ENCODE data around the gene ERVK3-1.

GRCh38 chr19:58336820-58337219 is 31.6 kb downstream of the ERVK3-1 start:
- TF ChIP-seq POLR2A (IDR thresholded peaks at IDR 0.05), result no peak
- TF ChIP-seq, protein P1, sequence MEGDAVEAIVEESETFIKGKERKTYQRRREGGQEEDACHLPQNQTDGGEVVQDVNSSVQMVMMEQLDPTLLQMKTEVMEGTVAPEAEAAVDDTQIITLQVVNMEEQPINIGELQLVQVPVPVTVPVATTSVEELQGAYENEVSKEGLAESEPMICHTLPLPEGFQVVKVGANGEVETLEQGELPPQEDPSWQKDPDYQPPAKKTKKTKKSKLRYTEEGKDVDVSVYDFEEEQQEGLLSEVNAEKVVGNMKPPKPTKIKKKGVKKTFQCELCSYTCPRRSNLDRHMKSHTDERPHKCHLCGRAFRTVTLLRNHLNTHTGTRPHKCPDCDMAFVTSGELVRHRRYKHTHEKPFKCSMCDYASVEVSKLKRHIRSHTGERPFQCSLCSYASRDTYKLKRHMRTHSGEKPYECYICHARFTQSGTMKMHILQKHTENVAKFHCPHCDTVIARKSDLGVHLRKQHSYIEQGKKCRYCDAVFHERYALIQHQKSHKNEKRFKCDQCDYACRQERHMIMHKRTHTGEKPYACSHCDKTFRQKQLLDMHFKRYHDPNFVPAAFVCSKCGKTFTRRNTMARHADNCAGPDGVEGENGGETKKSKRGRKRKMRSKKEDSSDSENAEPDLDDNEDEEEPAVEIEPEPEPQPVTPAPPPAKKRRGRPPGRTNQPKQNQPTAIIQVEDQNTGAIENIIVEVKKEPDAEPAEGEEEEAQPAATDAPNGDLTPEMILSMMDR (IDR thresholded peaks at IDR 0.05), result no peak
